Aorta (tissue), 5 donors: ENCODE measurements around the gene TSPAN4. TPM values are rescaled to one million over a fixed set of nuclear protein-coding genes. Genes with fewer than 3 reads are reported as not detected.

ENCODE experiments used
- ATAC-seq: fragments of 200-7000 bp; cut with Tn5 transposase; one replicate; pipeline ENCODE4 v1.9.1; 2022; ENCODE audit warnings: moderate library complexity; ENCODE audit not compliant: low FRiP score
- DNase-seq, 2 donors: peaks; one replicate each; pipeline ENCODE4 v3.0.0-alpha.2; 2020
- H3K27ac ChIP-seq, 2 donors: one replicate each; pipeline ENCODE4 v1.5.1; 2013; ENCODE audit warnings: low read length in 2 of 2, mild to moderate bottlenecking in 2 of 2, moderate library complexity in 2 of 2, control low read depth in 1 of 2, inconsistent platforms in 1 of 2, low read depth in 1 of 2
- H3K27me3 ChIP-seq, 2 donors: one replicate each; pipeline ENCODE4 v1.6.1; 2013; ENCODE audit warnings: control low read depth in 1 of 2, low read length in 1 of 2, mild to moderate bottlenecking in 1 of 2, moderate library complexity in 1 of 2; ENCODE audit not compliant: insufficient read depth in 2 of 2, control insufficient read depth in 1 of 2
- H3K36me3 ChIP-seq, 2 donors: one replicate each; pipeline ENCODE4 v1.6.1; 2013; ENCODE audit warnings: control low read depth in 1 of 2, low read length in 1 of 2, mild to moderate bottlenecking in 1 of 2; ENCODE audit not compliant: insufficient read depth in 2 of 2, control insufficient read depth in 1 of 2
- H3K4me1 ChIP-seq, 2 donors: one replicate each; pipeline ENCODE4 v1.6.1; 2013; ENCODE audit warnings: low read length in 2 of 2, control low read depth in 1 of 2, mild to moderate bottlenecking in 1 of 2, moderate library complexity in 1 of 2; ENCODE audit not compliant: insufficient read depth in 2 of 2, control insufficient read depth in 1 of 2
- H3K4me3 ChIP-seq, 2 donors: one replicate each; pipeline ENCODE4 v1.5.1; 2013; ENCODE audit warnings: low read length in 2 of 2, control low read depth in 1 of 2, mild to moderate bottlenecking in 1 of 2
- H3K9me3 ChIP-seq: one replicate; pipeline ENCODE4 v1.6.1; 2013; ENCODE audit warnings: mild to moderate bottlenecking, low read length; ENCODE audit not compliant: control insufficient read depth
- WGBS, 2 donors: extraction: QIAGEN DNeasy Blood & Tissue Kit; methylation state at CpG; one replicate each; pipeline ENCODE4 v1.1.7; 2013; 5-methylcytosine and 5-hydroxymethylcytosine counted together
- intact Hi-C, 2 donors: fragments of 100-400 bp; cut with DNase I; formaldehyde crosslinking; loops; one replicate each; pipeline versions ENCODE4 v1.14.2 to v1.15.0; 2022
- polyA plus RNA-seq, 2 donors: library from polyadenylated mRNA; stranded (reverse); fragments of 200-250 nt; gene quantifications; one replicate each; pipeline ENCODE4 v1.2.3, GENCODE V29; 2013
- total RNA-seq, 2 donors: library from RNA; stranded (reverse); fragmentation: NEBNext Ultra II Directional; extraction: Animal tissue kit (Norgen Biotek cat#: 25700); gene quantifications; one replicate each; pipeline ENCODE4 v1.2.1, GENCODE V29; 2021
- donor health status: healthy with polysubstance abuse.
- donor health status: Bipolar disorder and iron deficiency.
- donor health status: DM: no; HTN: no; CAD: no.
- donor health status: DM: no; HTN: no; CAD: no.
- donor health status: DM: yes; HTN: yes; CAD: no.

TSPAN4 gene
- total and polyA plus RNA-seq, 4 donors: 28.4 to 95.1 (median 61.0) TPM

- Histone ChIP-seq H3K27ac (no peak overlapping the region), H3K4me3 (no peak overlapping the region), H3K27me3 (no peaks in the 10 kb centered on the region), H3K4me1 (no peaks in the 10 kb centered on the region), H3K36me3 (no peaks in the 10 kb centered on the region), H3K9me3 (no peaks in the 10 kb centered on the region)
- DNase-seq (no peak), ATAC-seq (no peak)
- intact Hi-C loops: no loop called here
- 88 to 89% methylated on average over 25 of the region's 25 CpGs for WGBS, 2 donors
Observed at GRCh38 chr11:869399-870126, 26.9 kb downstream of the TSPAN4 start.

GRCh38 chr11:870127-870413, 27.4 kb downstream of the TSPAN4 start:
- intact Hi-C loops: no loop called here
- Histone ChIP-seq H3K9me3 (no peaks in the 10 kb centered on the region), H3K4me3 (no peak overlapping the region), H3K27me3 (no peaks in the 10 kb centered on the region), H3K4me1 (no peaks in the 10 kb centered on the region), H3K36me3 (no peaks in the 10 kb centered on the region), H3K27ac (no peak overlapping the region)
- ATAC-seq: no peak
- WGBS, 2 donors: 62 to 70% methylated on average over 8 of the region's 8 CpGs
- DNase-seq: no peak

- no peaks in the 10 kb centered on the region for H3K9me3 ChIP-seq
- no peak for ATAC-seq
- H3K27me3 ChIP-seq: no peaks in the 10 kb centered on the region
- 84 to 87% methylated on average over 8 of the region's 8 CpGs for WGBS, 2 donors
- no peak overlapping the region for H3K27ac ChIP-seq
- no peaks in the 10 kb centered on the region for H3K4me1 ChIP-seq
- DNase-seq: no peak
- no peaks in the 10 kb centered on the region for H3K36me3 ChIP-seq
- intact Hi-C loops: no loop called here
- H3K4me3 ChIP-seq: no peak overlapping the region
Observed at GRCh38 chr11:870418-870817, 27.8 kb downstream of the TSPAN4 start.

- intact Hi-C loops: no loop called here
- H3K36me3 ChIP-seq: no peaks in the 10 kb centered on the region
Observed at GRCh38 chr11:871472-871871, 28.8 kb downstream of the TSPAN4 start.

GRCh38 chr11:872799-873198, 30.1 kb downstream of the TSPAN4 start:
- WGBS, 2 donors: 91 to 95% methylated on average over 7 to 9 of the region's 9 CpGs
- no peaks in the 10 kb centered on the region for H3K27me3 ChIP-seq
- no peaks in the 10 kb centered on the region for H3K9me3 ChIP-seq
- H3K4me3 ChIP-seq: no peak overlapping the region
- H3K36me3 ChIP-seq: no peaks in the 10 kb centered on the region
- intact Hi-C loops: no loop called here
- no peaks in the 10 kb centered on the region for H3K4me1 ChIP-seq
- ATAC-seq (no peak), DNase-seq (no peak)
- H3K27ac ChIP-seq: no peak overlapping the region

More at GRCh38 chr11:871472-871871, 28.8 kb downstream of the TSPAN4 start:
- DNase-seq (no peak), ATAC-seq (no peak)
- H3K27me3 ChIP-seq: no peaks in the 10 kb centered on the region
- H3K27ac ChIP-seq: no peak overlapping the region
- H3K4me3 ChIP-seq: no peak overlapping the region
- H3K4me1 ChIP-seq: no peaks in the 10 kb centered on the region
- no peaks in the 10 kb centered on the region for H3K9me3 ChIP-seq
- WGBS, 2 donors: 72 to 77% methylated on average over 8 to 9 of the region's 9 CpGs

- H3K4me3 ChIP-seq: no peak overlapping the region
- H3K27me3 ChIP-seq: no peaks in the 10 kb centered on the region
- no peak overlapping the region for H3K27ac ChIP-seq
- H3K4me1 ChIP-seq: no peaks in the 10 kb centered on the region
- H3K36me3 ChIP-seq: no peaks in the 10 kb centered on the region
- ATAC-seq (no peak), DNase-seq (no peak)
- intact Hi-C loops: no loop called here
- H3K9me3 ChIP-seq: no peaks in the 10 kb centered on the region
- 71 to 79% methylated on average over 12 of the region's 12 CpGs for WGBS, 2 donors
Observed at GRCh38 chr11:873706-874105, 31.1 kb downstream of the TSPAN4 start.

- intact Hi-C loops: no loop called here
- H3K4me1 ChIP-seq: no peaks in the 10 kb centered on the region
- no peaks in the 10 kb centered on the region for H3K9me3 ChIP-seq
- WGBS, 2 donors: 93 to 94% methylated on average over 16 of the region's 16 CpGs
- H3K27me3 ChIP-seq: no peaks in the 10 kb centered on the region
- no peak for DNase-seq
- H3K27ac ChIP-seq: no peak overlapping the region
- H3K36me3 ChIP-seq: no peaks in the 10 kb centered on the region
- no peak overlapping the region for H3K4me3 ChIP-seq
- no peak for ATAC-seq
Observed at GRCh38 chr11:875203-875602, 32.6 kb downstream of the TSPAN4 start.

- Histone ChIP-seq H3K4me1 (no peaks in the 10 kb centered on the region), H3K27ac (no peak overlapping the region), H3K9me3 (no peaks in the 10 kb centered on the region), H3K27me3 (no peaks in the 10 kb centered on the region), H3K4me3 (no peak overlapping the region), H3K36me3 (no peaks in the 10 kb centered on the region)
- ATAC-seq (no peak), DNase-seq (no peak)
- 90% methylated on average over 21 of the region's 21 CpGs for whole genome bisulfite sequencing, 2 donors
- intact Hi-C loops: no loop called here
Observed at GRCh38 chr11:875769-876301, 33.2 kb downstream of the TSPAN4 start.

- intact Hi-C loops: no loop called here
- Histone ChIP-seq H3K27me3 (no peaks in the 10 kb centered on the region), H3K4me3 (no peak overlapping the region), H3K36me3 (no peaks in the 10 kb centered on the region), H3K9me3 (no peaks in the 10 kb centered on the region), H3K27ac (no peak overlapping the region), H3K4me1 (no peaks in the 10 kb centered on the region)
- no peak for ATAC-seq
- 50 to 53% methylated on average over 12 of the region's 12 CpGs for WGBS, 2 donors
- no peak for DNase-seq
Observed at GRCh38 chr11:876545-876944, 33.9 kb downstream of the TSPAN4 start.
